ENCODE data around the gene ITPRIP. TPM values are rescaled to one million over a fixed set of nuclear protein-coding genes. Genes with fewer than 3 reads are reported as not detected.
A peak's percentile ranks its signal among the peaks of the same experiment; 100 is the strongest.

Gene ITPRIP
- total and polyA plus RNA-seq, 12 donors = 17.5 to 87.2 (median 35.9) TPM

GRCh38 chr10:104337521-104337984 is 712 bp downstream of the ITPRIP start:
- DNase-seq (no peak), ATAC-seq (peak; percentile 5 to 42 (median 22))
- no peak for TF ChIP-seq CTCF (IDR thresholded peaks at IDR 0.05)
- 0% methylated on average over 23 of the region's 23 CpGs for WGBS, 2 donors
- H3K9me3 ChIP-seq = no peaks in the 10 kb centered on the region
- H3K27me3 ChIP-seq = no peaks in the 10 kb centered on the region
- H3K27ac ChIP-seq = peak overlapping the region; percentile 92 to 100 (median 99)
- H3K36me3 ChIP-seq = peaks cover 0 to 17% (median 0%) of the 10 kb centered on the region in 9 donors
- peaks cover 10 to 73% (median 61%) of the 10 kb centered on the region in 9 donors for H3K4me1 ChIP-seq
- intact Hi-C loops (cut with DNase I) = loop anchor here in 2 of 10 donors (5.0 to 10.0 kb wide), 2 partner anchors 35 to 423 kb away; partner anchors contain the start of gene STN1 (in 1 of the 2)
- peak overlapping the region; percentile 86 to 98 (median 92) for H3K4me3 ChIP-seq

DNA sequence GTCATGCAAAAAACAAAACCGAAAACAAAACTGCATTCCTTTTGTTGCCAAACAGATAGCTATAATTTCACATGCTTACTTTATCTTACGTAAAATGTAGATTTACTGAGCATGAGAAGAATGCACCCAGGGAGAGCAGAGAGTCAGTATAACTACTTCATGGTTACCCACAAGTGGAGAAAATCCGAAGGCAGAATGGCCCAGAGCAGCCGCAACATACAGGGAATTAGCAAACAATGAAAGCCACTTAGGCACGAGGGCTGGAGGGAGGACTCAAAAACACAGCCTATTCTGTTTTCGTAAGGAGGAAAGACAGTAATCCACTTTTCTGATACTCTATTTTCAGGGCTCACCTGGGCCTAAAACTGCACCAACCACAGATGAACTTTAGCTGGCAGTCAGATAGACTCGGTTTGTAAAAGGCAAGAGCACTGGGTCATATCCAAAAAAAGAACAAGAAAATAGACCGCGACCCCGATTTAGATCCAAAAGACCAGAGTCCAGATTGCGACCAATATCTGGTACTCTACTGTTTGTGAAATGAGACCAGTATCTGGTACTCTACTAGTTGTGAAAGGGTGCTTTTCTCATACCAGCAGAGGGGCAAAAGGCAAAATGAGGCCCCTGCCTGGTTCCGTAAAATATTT is 1.3 kb downstream of the ITPRIP start:
- intact Hi-C loops (cut with DNase I) = loop anchor here in 2 of 10 donors (5.0 to 10.0 kb wide), 2 partner anchors 35 to 422 kb away; partner anchors contain the start of gene STN1 (in 1 of the 2)
- H3K4me3 ChIP-seq = peak overlapping the region; percentile 86 to 98 (median 92)
- 3 to 5% methylated on average over 12 of the region's 12 CpGs for WGBS, 2 donors
- no peaks in the 10 kb centered on the region for H3K9me3 ChIP-seq
- H3K36me3 ChIP-seq = peaks cover 0 to 17% (median 0%) of the 10 kb centered on the region in 9 donors
- no peak for ATAC-seq
- TF ChIP-seq CTCF (IDR thresholded peaks at IDR 0.05) = no peak
- H3K27me3 ChIP-seq = no peaks in the 10 kb centered on the region
- DNase-seq = no peak
- H3K27ac ChIP-seq = peak overlapping the region; percentile 92 to 100 (median 99)
- peaks cover 13 to 77% (median 62%) of the 10 kb centered on the region in 9 donors for H3K4me1 ChIP-seq

- Histone ChIP-seq H3K36me3 (peaks cover 0 to 17% (median 0%) of the 10 kb centered on the region in 9 donors), H3K27ac (peak overlapping the region; percentile 90 to 100 (median 99)), H3K9me3 (no peaks in the 10 kb centered on the region), H3K27me3 (no peaks in the 10 kb centered on the region), H3K4me1 (peaks cover 32 to 88% (median 72%) of the 10 kb centered on the region in 9 donors), H3K4me3 (peak overlapping the region in 7 of 10 donors; percentile 86 to 97 (median 91))
- no peak for DNase-seq
- 65 to 68% methylated on average over 13 of the region's 13 CpGs for WGBS, 2 donors
- ATAC-seq = no peak
- intact Hi-C loops (cut with DNase I) = loop anchor here in 2 of 10 donors (5.0 to 10.0 kb wide), 2 partner anchors 33 to 420 kb away; partner anchors contain the start of gene STN1 (in 1 of the 2)
- no peak for TF ChIP-seq CTCF (IDR thresholded peaks at IDR 0.05)
Measured at GRCh38 chr10:104334965-104335650, 3.2 kb downstream of the ITPRIP start.

GRCh38 chr10:104334561-104334960 is 3.7 kb downstream of the ITPRIP start:
- no peaks in the 10 kb centered on the region for H3K27me3 ChIP-seq
- H3K4me3 ChIP-seq = peak overlapping the region in 5 of 10 donors; percentile 0 to 97 (median 14)
- no peaks in the 10 kb centered on the region for H3K9me3 ChIP-seq
- peaks cover 0 to 17% (median 0%) of the 10 kb centered on the region in 9 donors for H3K36me3 ChIP-seq
- ATAC-seq (no peak), DNase-seq (no peak)
- H3K4me1 ChIP-seq = peaks cover 37 to 90% (median 73%) of the 10 kb centered on the region in 9 donors
- no peak for TF ChIP-seq CTCF (IDR thresholded peaks at IDR 0.05)
- intact Hi-C loops (cut with DNase I) = loop anchor here in 1 of 10 donors (10.0 kb wide), 1 partner anchor 420 kb away; the partner anchor contains the start of gene STN1
- 90% methylated on average over 6 of the region's 6 CpGs for WGBS, 2 donors
- peak overlapping the region; percentile 90 to 100 (median 99) for H3K27ac ChIP-seq

Data from heart right ventricle (tissue), 16 donors.